Stomach (tissue), 9 donors: ENCODE measurements around the gene PDCD1. TPM values are rescaled to one million over a fixed set of nuclear protein-coding genes. Genes with fewer than 3 reads are reported as not detected.

ENCODE experiments used
- DNase-seq, 2 donors: peaks; one replicate each; pipeline versions ENCODE4 v3.0.0 to v3.0.0-alpha.2; 2013 to 2019
- H3K27ac ChIP-seq, 5 donors: fragments of 200-600 bp in 4 of 5; sonication (generic) in 4 of 5; one replicate each; pipeline ENCODE4 v1.5.1; 2013 to 2019; ENCODE audit warnings: mild to moderate bottlenecking in 1 of 5, moderate library complexity in 1 of 5
- H3K27me3 ChIP-seq, 3 donors: fragments of 200-600 bp; sonication (generic); one replicate each; pipeline ENCODE4 v1.5.1; 2017 to 2019; ENCODE audit warnings: mixed run types in 1 of 3
- H3K36me3 ChIP-seq, 4 donors: fragments of 200-600 bp; sonication (generic); 1 replicate in 3 of 4; 2 replicates in 1 of 4; pipeline ENCODE4 v1.5.1; 2016 to 2019
- H3K4me1 ChIP-seq, 4 donors: fragments of 200-600 bp; sonication (generic); one replicate each; pipeline ENCODE4 v1.5.1; 2016 to 2019
- H3K4me3 ChIP-seq, 4 donors: fragments of 200-600 bp; sonication (generic) in 3 of 4; one replicate each; pipeline ENCODE4 v1.5.1; 2016 to 2019; ENCODE audit warnings: mild to moderate bottlenecking in 1 of 4
- H3K9me3 ChIP-seq, 4 donors: fragments of 200-600 bp; sonication (generic); one replicate each; pipeline ENCODE4 v1.5.1; 2016 to 2019
- CTCF ChIP-seq, 7 experiments: fragments of 450-650 bp in 4 of 7; fragments of 200-600 bp in 3 of 7; sonication (generic) in 3 of 7; IDR thresholded peaks; one replicate each; pipeline ENCODE4 v1.5.1; 2016 to 2019; ENCODE audit warnings: antibody characterized with exemption in 7 of 7, control low read depth in 2 of 7, mild to moderate bottlenecking in 1 of 7
- EP300 ChIP-seq: sonication (generic); formaldehyde crosslinking; IDR thresholded peaks from one replicate; pipeline ENCODE4 v1.6.1; 2017; ENCODE audit warnings: antibody characterized with exemption
- POLR2A ChIP-seq, 4 donors: fragments of 450-650 bp; IDR thresholded peaks; one replicate each; pipeline ENCODE4 v1.6.1; 2016; ENCODE audit warnings: antibody characterized with exemption in 4 of 4, control low read depth in 2 of 4, mild to moderate bottlenecking in 1 of 4, moderate library complexity in 1 of 4
- POLR2AphosphoS5 ChIP-seq, 3 donors: sonication (generic); formaldehyde crosslinking; IDR thresholded peaks; one replicate each; pipeline ENCODE4 v1.6.1; 2016; ENCODE audit warnings: antibody characterized with exemption in 3 of 3
- WGBS, 5 donors: extraction: QIAGEN DNeasy Blood & Tissue Kit in 3 of 5; methylation state at CpG; one replicate each; pipeline versions ENCODE4 v1.1.5 to v1.1.7; 2013 to 2018; 5-methylcytosine and 5-hydroxymethylcytosine counted together
- intact Hi-C: fragments of 100-400 bp; cut with DNase I; formaldehyde crosslinking; loops from one replicate; pipeline ENCODE4 v1.15.1; 2023; ENCODE audit warnings: low total_unique reads
- polyA plus RNA-seq, 3 donors: library from polyadenylated mRNA; stranded (reverse); fragments of 200-250 nt; gene quantifications; one replicate each; pipeline ENCODE4 v1.2.3, GENCODE V29; 2013
- total RNA-seq, 5 donors: library from RNA; depleted of rRNA; stranded (reverse); fragments of >200 nt; gene quantifications; one replicate each; pipeline versions ENCODE4 v1.1.0 to v1.2.3, GENCODE V29; 2014 to 2016
- donor health status: healthy with polysubstance abuse.
- donor health status: Bipolar disorder and iron deficiency.
- donor health status: healthy.

PDCD1 gene
- total and polyA plus RNA-seq, 8 donors: 0.18 to 2.2 (median 0.60) TPM; not detected in 3

DNA sequence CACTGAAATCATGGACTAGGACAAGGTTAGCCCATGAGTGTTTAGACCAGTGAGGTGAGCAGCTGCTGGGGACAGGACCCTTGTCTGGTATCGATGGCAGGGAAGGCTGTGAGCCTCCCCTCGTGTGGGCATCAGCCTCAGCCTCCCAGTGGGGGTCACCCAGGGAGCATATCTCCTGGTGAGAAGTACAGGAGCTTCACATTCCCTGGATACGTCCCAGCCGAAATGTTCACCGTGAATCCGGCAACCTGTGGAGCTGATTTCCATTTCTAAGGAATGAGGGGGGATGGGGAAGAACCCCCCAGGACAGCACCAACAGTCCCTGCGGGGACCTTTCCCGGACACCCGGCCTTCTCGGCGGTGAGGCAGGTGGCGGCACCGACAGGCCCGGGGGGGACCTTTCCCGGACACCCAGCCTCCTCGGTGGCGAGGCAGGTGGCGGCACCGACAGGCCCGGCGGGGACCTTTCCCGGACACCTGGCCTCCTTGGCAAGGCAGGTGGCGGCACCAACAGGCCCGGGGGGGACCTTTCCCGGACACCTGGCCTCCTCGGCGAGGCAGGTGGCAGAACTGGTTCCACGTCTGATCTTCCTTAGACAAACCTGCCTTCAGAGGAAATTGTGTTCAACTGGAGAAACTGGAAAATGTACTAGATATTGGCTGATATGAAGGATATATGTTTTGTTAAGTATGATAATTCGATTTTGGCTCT is 32.0 kb upstream of the PDCD1 start:
- no peaks in the 10 kb centered on the region for H3K27me3 ChIP-seq
- no peak for TF ChIP-seq CTCF (IDR thresholded peaks at IDR 0.05)
- TF ChIP-seq POLR2A (IDR thresholded peaks at IDR 0.05): no peak
- no peak for TF ChIP-seq EP300
- H3K4me3 ChIP-seq: no peak overlapping the region
- H3K36me3 ChIP-seq: peaks cover 0 to 3% (median 0%) of the 10 kb centered on the region in 4 donors
- peaks cover 0 to 4% (median 0%) of the 10 kb centered on the region in 4 donors for H3K9me3 ChIP-seq
- WGBS, 5 donors: 73 to 89% (median 77%) methylated on average over 12 to 29 of the region's 29 CpGs
- H3K4me1 ChIP-seq: peaks cover 0 to 15% (median 9%) of the 10 kb centered on the region in 4 donors
- DNase-seq: peak in 1 of 2 donors; percentile 60
- H3K27ac ChIP-seq: no peak overlapping the region
- intact Hi-C loops: no loop called here

DNA sequence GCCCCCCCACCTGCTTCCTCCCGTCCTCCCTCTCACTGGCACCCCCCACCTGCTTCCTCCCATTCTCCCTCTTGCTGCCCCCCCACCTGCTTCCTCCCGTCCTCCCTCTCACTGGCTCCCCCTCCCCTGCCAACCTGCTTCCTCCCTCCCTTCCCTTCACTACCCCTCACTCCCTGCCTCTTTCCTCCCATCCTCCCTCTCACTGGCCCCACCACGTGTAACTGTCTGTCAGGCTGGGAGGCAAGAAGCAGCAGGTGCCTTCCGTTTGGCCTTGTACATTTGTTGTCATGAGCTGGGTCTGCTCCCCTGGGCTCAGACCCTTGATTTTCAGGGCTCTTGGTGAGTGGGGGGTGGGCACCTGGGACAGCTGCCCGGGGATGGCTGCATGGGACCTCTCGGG is 29.9 kb upstream of the PDCD1 start:
- Histone ChIP-seq H3K27ac (no peak overlapping the region), H3K27me3 (no peaks in the 10 kb centered on the region), H3K9me3 (peaks cover 0 to 4% (median 0%) of the 10 kb centered on the region in 4 donors), H3K4me3 (no peak overlapping the region), H3K36me3 (peaks cover 0 to 3% (median 0%) of the 10 kb centered on the region in 4 donors), H3K4me1 (peaks cover 0 to 12% (median 8%) of the 10 kb centered on the region in 4 donors)
- intact Hi-C loops: no loop called here
- 52 to 82% (median 66%) methylated on average over 5 of the region's 6 CpGs for WGBS, 5 donors
- TF ChIP-seq POLR2A (IDR thresholded peaks at IDR 0.05): no peak
- no peak for TF ChIP-seq CTCF (IDR thresholded peaks at IDR 0.05)
- no peak for TF ChIP-seq POLR2AphosphoS5 (IDR thresholded peaks at IDR 0.05)
- no peak for TF ChIP-seq EP300
- DNase-seq: no peak

GRCh38 chr2:241887806-241888522 is 29.3 kb upstream of the PDCD1 start:
- TF ChIP-seq EP300 (no peak), CTCF (IDR thresholded peaks at IDR 0.05) (no peak), POLR2AphosphoS5 (IDR thresholded peaks at IDR 0.05) (no peak), POLR2A (IDR thresholded peaks at IDR 0.05) (no peak)
- H3K4me1 ChIP-seq: peaks cover 0 to 16% (median 12%) of the 10 kb centered on the region in 4 donors
- intact Hi-C loops: no loop called here
- H3K4me3 ChIP-seq: no peak overlapping the region
- H3K9me3 ChIP-seq: peaks cover 0 to 4% (median 0%) of the 10 kb centered on the region in 4 donors
- peaks cover 0 to 3% (median 0%) of the 10 kb centered on the region in 4 donors for H3K36me3 ChIP-seq
- H3K27ac ChIP-seq: no peak overlapping the region
- no peak for DNase-seq
- WGBS, 5 donors: 85 to 94% (median 92%) methylated on average over 21 to 23 of the region's 24 CpGs
- H3K27me3 ChIP-seq: no peaks in the 10 kb centered on the region

DNA sequence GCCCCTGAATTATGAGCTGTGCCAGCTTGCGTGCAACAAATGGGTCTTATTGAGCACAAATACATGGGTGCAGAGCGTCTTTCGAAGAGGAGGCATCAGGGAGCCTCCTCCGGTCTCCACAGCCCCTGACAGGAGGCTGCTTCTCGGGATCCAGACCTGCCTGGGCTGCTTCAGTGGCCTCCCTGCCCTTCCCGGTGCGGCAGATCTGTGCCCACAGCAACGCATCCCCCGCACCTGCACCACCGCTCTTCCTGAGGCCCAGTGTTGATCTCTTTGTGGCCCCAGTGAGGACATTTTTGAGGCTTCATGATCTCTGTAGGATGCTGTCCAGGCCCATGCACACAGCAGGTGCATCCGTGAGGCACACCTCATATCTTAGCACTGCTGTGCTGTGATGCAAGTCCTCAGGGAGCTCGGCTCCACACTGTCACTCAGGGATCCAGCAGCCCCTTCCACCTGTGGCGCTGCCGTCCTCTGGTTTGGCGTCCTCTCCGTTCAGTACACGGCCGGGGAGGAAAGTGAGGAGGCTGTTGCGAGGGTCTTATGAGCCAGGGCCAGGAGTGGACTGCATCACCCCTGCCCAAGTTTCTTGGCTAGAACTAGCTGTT is 28.2 kb upstream of the PDCD1 start:
- Histone ChIP-seq H3K4me3 (no peak overlapping the region), H3K4me1 (peaks cover 6 to 18% (median 18%) of the 10 kb centered on the region in 4 donors), H3K27me3 (no peaks in the 10 kb centered on the region), H3K27ac (no peak overlapping the region), H3K36me3 (peaks cover 0 to 3% (median 0%) of the 10 kb centered on the region in 4 donors), H3K9me3 (peaks cover 0 to 4% (median 0%) of the 10 kb centered on the region in 4 donors)
- intact Hi-C loops: no loop called here
- TF ChIP-seq CTCF (IDR thresholded peaks at IDR 0.05): no peak
- no peak for TF ChIP-seq EP300
- no peak for TF ChIP-seq POLR2A (IDR thresholded peaks at IDR 0.05)
- no peak for TF ChIP-seq POLR2AphosphoS5 (IDR thresholded peaks at IDR 0.05)
- no peak for DNase-seq
- 91 to 95% (median 93%) methylated on average over 13 to 19 of the region's 19 CpGs for WGBS, 5 donors
